COLO668 (cell line): ENCODE data around the gene ARHGEF33.

Experiments used
- DNase-seq: peaks from one replicate; lab custom pipeline; 2025; ENCODE audit not compliant: unreplicated experiment; lab: John Stamatoyannopoulos, UW

Gene ARHGEF33

DNA sequence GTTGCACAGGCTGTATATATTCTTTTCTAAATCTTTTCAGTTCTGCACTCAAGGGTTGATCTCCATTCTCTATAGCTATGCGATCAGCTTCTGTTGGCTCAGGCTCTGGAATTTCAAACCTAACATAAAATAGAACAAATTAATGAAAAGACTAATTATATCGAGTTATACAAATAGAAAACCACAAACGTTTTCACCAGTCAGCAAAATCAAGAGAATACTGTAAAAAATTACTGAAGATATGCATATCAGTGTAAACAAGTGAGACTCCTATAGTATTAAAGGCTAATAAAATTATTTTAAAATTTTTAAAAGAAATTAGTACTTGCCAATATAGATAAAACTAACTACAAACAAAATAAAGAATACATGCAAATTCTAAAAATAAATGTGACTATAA lies 124.2 kb downstream of the ARHGEF33 start:
- no peak for DNase-seq

GRCh38 chr2:39015424-39015823 lies 125.7 kb downstream of the ARHGEF33 start:
- DNase-seq, result no peak

- DNase-seq, result no peak
Measured at GRCh38 chr2:39017334-39017733, 127.7 kb downstream of the ARHGEF33 start.

- no peak for DNase-seq
Measured at GRCh38 chr2:39018638-39019037, 129.0 kb downstream of the ARHGEF33 start.

GRCh38 chr2:39020383-39020782 lies 130.7 kb downstream of the ARHGEF33 start:
- DNase-seq, result no peak

- no peak for DNase-seq
Measured at GRCh38 chr2:39022642-39023235, 133.1 kb downstream of the ARHGEF33 start.

DNA sequence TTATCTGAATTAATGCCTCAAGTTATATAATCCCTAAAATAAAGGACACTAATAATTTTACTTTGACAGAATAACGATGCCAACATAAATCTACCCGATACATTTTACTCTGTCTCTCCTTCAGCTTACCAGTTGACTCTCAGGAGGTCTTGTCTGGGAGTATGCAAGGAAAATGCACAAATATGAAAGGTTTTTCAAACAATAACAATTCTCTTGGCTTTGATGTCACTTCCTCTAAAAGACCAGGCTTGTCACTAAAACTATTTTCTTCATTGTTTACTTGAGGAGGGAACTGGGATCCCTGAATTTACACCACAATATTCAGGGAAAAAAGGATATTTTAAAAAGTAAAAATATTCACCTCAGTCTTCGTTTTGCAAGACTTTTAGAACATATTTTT lies 134.0 kb downstream of the ARHGEF33 start:
- no peak for DNase-seq

DNA sequence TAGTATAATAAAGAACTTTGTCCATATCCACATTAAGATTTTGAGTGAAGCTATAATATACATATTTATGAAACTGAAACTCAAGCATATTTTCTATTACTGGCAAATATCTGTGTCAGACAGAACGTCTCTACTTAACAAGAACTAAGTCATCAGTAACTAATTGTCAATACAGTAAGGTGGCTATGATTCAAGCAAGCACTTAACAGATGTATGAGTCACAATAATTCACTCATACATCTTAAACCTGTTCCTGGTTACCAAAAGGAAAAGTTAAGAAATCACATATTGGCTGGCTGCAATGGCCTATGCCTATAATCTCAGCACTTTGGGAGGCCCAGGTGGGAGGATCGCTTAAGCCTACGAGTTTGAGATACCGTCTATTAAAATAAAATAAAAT lies 135.2 kb downstream of the ARHGEF33 start:
- no peak for DNase-seq
